ENCODE data around the gene PDGFRB. TPM values are rescaled to one million over a fixed set of nuclear protein-coding genes. Genes with fewer than 3 reads are reported as not detected.

Gene PDGFRB
- total RNA-seq, 1 experiment from 2014 or later = 113 TPM

DNA sequence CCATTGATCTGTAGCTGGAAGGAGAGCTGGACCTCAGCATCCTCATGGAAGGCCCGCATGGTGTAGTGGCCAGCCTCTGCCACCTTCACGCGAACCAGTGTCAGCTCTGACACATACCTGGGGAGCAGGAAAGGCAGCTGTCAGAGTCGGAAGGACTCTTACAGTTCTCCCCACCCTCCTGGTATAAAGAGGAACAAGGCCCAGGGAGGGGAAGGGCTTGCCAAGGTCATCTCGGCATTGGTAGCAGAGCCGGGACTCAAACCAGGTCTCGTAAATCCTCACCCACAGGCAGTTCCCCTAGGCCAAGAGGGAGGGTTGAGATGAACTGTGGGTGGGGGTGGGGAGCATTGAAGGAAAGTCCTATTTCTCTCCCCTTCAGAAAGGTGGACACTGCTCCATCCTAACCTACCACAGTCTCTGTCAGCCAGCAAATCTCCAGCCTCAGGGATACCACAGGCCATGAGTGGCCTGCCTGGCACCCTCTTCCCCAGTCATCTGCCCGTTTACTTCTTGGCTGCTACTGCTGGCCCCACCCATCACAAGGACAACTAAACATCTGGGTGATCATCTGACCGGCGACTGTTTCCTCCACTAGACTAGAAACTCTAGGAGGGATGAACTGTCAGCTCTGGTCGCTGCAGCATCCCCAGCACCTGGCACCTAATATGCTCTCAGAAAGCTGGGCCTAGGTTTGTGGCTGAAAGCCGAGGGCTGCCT, 23.5 kb downstream of the PDGFRB start:
- peaks cover 98% of the 10 kb centered on the region for H3K36me3 ChIP-seq
- no peak overlapping the region for H3K4me3 ChIP-seq
- DNase-seq (ENCODE audit: low read depth in 1 of 2, low spot score in 2 of 2) = no peak
- H3K27ac ChIP-seq = no peak overlapping the region
- no peaks in the 10 kb centered on the region for H3K27me3 ChIP-seq (replicated peaks)
- H3K9me3 ChIP-seq (replicated peaks) = no peaks in the 10 kb centered on the region
- H3K4me1 ChIP-seq (replicated peaks) = peaks cover 37% of the 10 kb centered on the region

DNA sequence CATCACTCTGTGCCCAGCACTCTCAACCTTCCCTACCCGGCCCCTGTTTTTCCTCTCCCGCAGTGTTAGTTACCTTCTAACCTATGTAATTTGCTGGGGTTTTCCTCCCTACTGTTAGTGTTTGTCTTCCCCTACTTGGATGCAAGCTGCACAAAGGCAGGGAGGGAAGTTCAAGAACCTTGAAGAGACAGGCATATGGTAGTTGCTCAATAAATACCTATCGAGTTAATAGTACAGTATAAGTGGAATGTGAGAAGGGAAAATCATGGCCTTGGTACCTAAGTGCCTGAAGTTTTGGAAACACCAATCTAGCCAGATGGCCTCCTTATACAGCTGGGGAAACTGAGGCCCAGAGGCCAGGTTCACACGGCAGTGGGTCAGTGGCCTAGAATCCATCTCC, 24.2 kb downstream of the PDGFRB start:
- Histone ChIP-seq H3K9me3 (replicated peaks) (no peaks in the 10 kb centered on the region), H3K4me3 (no peak overlapping the region), H3K27ac (no peak overlapping the region), H3K27me3 (replicated peaks) (no peaks in the 10 kb centered on the region), H3K36me3 (peaks cover 98% of the 10 kb centered on the region), H3K4me1 (replicated peaks) (peaks cover 31% of the 10 kb centered on the region)
- no peak for DNase-seq (ENCODE audit: low read depth in 1 of 2, low spot score in 2 of 2)

DNA sequence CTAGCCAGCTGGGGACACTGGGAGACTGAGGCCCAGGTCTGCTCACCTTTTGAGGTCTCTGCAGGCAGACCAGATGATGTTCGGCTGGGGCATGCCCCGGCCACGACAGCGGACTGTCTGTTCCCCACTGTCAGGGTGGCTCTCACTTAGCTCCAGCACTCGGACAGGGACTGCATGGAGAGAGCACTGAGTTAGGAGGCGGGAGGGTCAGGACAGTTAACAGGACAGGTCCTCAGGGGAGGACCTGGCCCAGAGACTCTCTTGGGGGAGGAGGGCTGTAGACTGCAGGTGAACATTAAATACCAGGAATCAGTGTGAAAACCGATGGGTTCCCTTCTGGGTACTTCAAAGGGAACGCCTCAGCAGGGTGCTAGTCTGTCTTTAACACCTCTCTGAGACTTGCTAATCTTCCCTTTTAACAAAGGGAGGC, 25.1 kb downstream of the PDGFRB start:
- H3K27me3 ChIP-seq (replicated peaks) = no peaks in the 10 kb centered on the region
- H3K36me3 ChIP-seq = peaks cover 98% of the 10 kb centered on the region
- H3K27ac ChIP-seq = no peak overlapping the region
- no peak overlapping the region for H3K4me3 ChIP-seq
- no peak for DNase-seq (ENCODE audit: low read depth in 1 of 2, low spot score in 2 of 2)
- H3K9me3 ChIP-seq (replicated peaks) = no peaks in the 10 kb centered on the region
- peaks cover 29% of the 10 kb centered on the region for H3K4me1 ChIP-seq (replicated peaks)

DNA sequence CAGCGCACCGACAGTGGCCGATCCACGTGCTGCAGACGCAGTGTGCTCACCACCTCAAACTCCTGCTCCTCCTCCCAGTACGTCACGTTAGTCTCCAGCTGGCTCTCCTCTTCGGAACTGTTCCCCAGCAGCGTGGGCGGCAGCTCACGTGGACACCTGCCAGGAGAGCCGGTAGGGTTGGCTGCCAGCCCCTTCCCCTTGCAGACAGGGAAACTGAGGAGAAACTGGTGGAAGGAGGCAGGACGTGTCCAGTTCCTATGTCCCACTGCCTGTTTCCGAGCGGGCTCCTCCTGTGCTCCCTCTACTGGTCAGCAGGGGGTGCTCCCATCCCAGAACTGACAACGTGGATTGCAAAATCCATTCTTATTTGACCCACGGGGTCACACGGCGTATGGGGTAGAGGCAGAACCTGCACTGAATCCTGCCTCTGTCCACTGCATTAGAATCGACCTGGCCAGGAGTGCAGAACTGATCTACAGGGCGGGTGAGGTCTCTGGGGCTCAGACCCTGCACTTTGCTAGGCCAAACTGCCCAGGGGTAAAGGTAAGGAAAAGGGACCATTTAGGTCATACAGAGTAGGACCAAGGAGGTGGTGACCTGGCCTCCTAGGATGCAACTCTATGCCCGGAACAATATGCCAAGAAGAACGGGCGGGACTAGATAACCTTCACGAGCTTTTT, 25.7 kb downstream of the PDGFRB start:
- Histone ChIP-seq H3K27ac (no peak overlapping the region), H3K27me3 (replicated peaks) (no peaks in the 10 kb centered on the region), H3K36me3 (peaks cover 98% of the 10 kb centered on the region), H3K4me1 (replicated peaks) (peaks cover 29% of the 10 kb centered on the region), H3K4me3 (no peak overlapping the region), H3K9me3 (replicated peaks) (no peaks in the 10 kb centered on the region)
- peak; percentile 77 to 84 for DNase-seq (ENCODE audit: low read depth in 1 of 2, low spot score in 2 of 2)

DNA sequence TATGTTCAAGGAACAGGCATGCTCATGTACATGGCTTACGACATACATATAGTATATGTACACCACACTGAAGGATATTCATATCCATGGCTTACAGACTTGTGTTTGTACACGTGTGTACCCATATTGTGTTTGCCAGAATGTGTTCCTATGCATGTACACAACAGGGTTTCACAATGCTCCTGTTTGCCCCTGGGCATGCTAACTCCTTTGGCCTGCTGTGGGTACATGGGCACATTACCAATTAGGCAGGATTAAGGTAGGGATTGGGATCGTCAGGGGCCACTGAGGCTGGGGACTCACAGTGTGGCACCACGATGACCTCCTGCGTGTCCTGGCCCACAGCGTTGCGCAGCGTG, 26.2 kb downstream of the PDGFRB start:
- Histone ChIP-seq H3K4me1 (replicated peaks) (peaks cover 29% of the 10 kb centered on the region), H3K27me3 (replicated peaks) (no peaks in the 10 kb centered on the region), H3K27ac (no peak overlapping the region), H3K36me3 (peaks cover 95% of the 10 kb centered on the region), H3K9me3 (replicated peaks) (no peaks in the 10 kb centered on the region), H3K4me3 (no peak overlapping the region)
- no peak for DNase-seq (ENCODE audit: low read depth in 1 of 2, low spot score in 2 of 2)

DNA sequence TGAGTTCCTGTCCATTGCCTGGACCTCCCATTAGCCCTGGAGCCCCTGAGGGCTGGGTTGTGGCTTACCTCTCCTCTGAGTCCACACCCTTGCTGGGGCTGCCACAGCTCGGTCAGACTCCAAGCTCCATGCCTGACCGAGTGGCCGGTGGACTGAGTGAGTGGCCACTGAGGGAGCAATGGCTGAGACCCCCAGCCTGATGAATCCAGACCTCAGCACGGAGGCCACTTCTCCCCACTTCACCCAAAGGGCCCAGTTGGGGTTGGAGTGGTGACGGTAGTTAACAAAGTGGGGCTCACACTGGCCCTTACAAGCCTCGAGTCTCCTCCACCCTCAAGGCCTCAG, 28.8 kb downstream of the PDGFRB start:
- Histone ChIP-seq H3K27ac (no peak overlapping the region), H3K27me3 (replicated peaks) (no peaks in the 10 kb centered on the region), H3K4me1 (replicated peaks) (peaks cover 26% of the 10 kb centered on the region), H3K4me3 (no peak overlapping the region), H3K36me3 (peaks cover 93% of the 10 kb centered on the region), H3K9me3 (replicated peaks) (no peaks in the 10 kb centered on the region)
- DNase-seq (ENCODE audit: low read depth in 1 of 2, low spot score in 2 of 2) = no peak

DNA sequence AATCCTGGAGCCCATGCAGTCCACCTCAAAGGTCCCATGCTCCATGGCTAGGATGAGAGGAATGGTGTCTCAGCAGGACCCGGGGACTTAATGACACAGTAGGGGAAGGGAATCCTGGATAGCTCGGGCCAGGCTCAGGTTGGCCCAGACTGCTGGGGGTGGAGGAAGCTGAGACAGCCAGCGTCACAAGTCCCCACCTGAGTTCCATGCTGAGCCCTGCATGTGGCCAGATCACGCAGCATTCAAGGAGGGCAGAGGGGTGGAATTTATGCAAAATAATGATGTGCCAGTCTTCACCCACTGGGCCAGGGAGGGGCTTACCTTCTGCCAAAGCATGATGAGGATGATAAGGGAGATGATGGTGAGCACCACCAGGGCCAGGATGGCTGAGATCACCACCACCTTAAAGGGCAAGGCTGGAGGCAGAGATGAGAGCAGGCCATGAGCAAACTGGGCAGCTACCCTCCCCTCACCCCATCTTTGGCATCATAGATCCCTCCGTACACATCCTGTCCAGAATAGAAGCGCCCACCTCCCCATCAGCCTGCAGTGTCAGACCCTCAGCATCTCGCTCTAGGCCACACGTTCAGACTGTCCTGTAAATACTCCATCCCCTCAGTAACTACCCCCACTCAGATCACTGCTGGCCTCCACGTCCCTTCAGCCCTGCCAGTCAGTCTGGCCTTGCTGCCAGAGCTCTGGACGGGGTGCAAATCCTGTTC, 29.3 kb downstream of the PDGFRB start:
- H3K9me3 ChIP-seq (replicated peaks) = no peaks in the 10 kb centered on the region

DNA sequence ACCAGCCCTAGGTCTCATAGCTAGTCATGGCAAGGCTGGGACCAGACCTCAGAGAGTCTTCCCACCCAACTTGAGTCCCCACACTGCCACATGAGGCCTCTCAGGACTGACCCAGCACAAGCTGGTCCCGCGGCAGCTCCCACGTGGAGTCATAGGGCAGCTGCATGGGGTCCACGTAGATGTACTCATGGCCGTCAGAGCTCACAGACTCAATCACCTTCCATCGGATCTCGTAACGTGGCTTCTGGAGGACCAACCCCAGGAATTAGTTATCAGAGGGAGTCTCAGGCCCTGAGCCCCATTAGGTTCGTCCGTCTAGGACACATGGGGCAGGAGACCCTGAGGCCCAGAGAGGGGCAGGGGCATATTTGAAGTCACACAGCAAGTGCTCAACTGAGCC, 30.3 kb downstream of the PDGFRB start:
- no peak overlapping the region for H3K27ac ChIP-seq

More for the DNA sequence above, 29.3 kb downstream of the PDGFRB start:
- Histone ChIP-seq H3K27me3 (replicated peaks) (no peaks in the 10 kb centered on the region), H3K36me3 (peaks cover 93% of the 10 kb centered on the region), H3K4me1 (replicated peaks) (peaks cover 21% of the 10 kb centered on the region), H3K27ac (no peak overlapping the region), H3K4me3 (no peak overlapping the region)
- no peak for DNase-seq (ENCODE audit: low read depth in 1 of 2, low spot score in 2 of 2)

DNA sequence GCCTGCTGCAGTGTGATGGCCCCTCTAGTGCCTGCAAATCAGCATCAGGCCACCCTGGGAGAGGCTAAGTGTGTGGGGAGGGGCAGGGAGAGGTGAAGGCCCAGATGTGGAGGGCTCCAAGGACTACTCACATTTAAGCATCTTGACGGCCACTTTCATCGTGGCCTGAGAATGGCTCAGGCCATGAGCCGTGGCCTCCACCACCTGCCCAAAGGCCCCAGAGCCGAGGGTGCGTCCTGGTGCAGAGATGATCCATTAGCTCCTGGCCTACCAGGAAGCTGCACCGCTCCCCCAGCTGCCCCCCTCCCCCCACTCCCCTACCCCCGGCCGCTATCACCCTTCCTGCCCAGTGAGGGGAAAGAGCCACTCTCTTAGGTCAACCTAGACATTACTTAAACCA, 31.0 kb downstream of the PDGFRB start:
- H3K4me1 ChIP-seq (replicated peaks) = peaks cover 3% of the 10 kb centered on the region
- DNase-seq (ENCODE audit: low read depth in 1 of 2, low spot score in 2 of 2) = no peak
- H3K4me3 ChIP-seq = no peak overlapping the region
- H3K36me3 ChIP-seq = peaks cover 93% of the 10 kb centered on the region
- H3K27me3 ChIP-seq (replicated peaks) = no peaks in the 10 kb centered on the region
- no peaks in the 10 kb centered on the region for H3K9me3 ChIP-seq (replicated peaks)
- no peak overlapping the region for H3K27ac ChIP-seq

More for the DNA sequence above, 30.3 kb downstream of the PDGFRB start:
- no peaks in the 10 kb centered on the region for H3K27me3 ChIP-seq (replicated peaks)
- H3K4me3 ChIP-seq = no peak overlapping the region
- peaks cover 93% of the 10 kb centered on the region for H3K36me3 ChIP-seq
- no peaks in the 10 kb centered on the region for H3K9me3 ChIP-seq (replicated peaks)
- peaks cover 11% of the 10 kb centered on the region for H3K4me1 ChIP-seq (replicated peaks)
- DNase-seq (ENCODE audit: low read depth in 1 of 2, low spot score in 2 of 2) = no peak

DNA sequence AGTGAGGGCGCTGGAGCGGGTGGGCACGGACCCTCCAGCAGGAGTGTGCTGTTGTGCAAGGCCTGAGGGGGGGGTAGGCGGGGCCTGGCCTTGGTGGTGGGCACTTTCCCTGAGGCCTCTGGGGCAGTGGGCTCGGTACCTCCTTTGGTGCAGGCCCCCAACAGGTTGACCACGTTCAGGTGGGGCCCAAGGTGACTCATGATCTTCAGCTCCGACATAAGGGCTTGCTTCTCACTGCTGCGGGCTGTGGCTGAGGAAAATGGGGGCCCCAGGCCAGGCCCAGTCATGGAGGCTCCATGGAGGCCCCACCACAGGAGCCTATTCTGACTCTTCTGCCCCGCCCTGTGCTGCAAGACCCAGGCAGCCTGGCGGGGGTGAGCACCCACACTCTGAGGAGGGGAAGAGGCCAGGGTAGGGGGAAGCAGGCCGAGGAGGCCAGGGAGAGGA, 31.5 kb downstream of the PDGFRB start:
- Histone ChIP-seq H3K4me3 (no peak overlapping the region), H3K27me3 (replicated peaks) (no peaks in the 10 kb centered on the region), H3K36me3 (peaks cover 93% of the 10 kb centered on the region), H3K4me1 (replicated peaks) (no peaks in the 10 kb centered on the region), H3K9me3 (replicated peaks) (no peaks in the 10 kb centered on the region), H3K27ac (no peak overlapping the region)
- DNase-seq (ENCODE audit: low read depth in 1 of 2, low spot score in 2 of 2) = no peak

DNA sequence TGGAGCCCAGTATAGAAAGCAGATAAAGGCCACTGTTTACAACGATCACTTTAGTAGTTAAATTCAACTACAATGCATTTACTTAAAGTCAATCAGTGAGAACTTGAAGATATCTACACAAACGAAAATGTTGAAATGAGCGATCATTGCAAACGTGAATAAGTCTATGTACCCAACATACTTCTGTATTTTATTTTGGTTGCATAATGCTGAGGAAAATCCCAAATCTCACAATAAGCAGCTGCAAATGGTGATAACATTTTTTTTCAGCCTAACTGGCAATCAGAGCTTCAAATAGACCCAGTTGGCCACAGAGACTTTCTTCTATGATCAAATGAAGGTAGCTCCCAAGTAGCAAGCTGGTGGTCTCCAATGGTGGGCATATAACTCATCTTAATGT, 32.1 kb downstream of the PDGFRB start:
- peaks cover 93% of the 10 kb centered on the region for H3K36me3 ChIP-seq

DNA sequence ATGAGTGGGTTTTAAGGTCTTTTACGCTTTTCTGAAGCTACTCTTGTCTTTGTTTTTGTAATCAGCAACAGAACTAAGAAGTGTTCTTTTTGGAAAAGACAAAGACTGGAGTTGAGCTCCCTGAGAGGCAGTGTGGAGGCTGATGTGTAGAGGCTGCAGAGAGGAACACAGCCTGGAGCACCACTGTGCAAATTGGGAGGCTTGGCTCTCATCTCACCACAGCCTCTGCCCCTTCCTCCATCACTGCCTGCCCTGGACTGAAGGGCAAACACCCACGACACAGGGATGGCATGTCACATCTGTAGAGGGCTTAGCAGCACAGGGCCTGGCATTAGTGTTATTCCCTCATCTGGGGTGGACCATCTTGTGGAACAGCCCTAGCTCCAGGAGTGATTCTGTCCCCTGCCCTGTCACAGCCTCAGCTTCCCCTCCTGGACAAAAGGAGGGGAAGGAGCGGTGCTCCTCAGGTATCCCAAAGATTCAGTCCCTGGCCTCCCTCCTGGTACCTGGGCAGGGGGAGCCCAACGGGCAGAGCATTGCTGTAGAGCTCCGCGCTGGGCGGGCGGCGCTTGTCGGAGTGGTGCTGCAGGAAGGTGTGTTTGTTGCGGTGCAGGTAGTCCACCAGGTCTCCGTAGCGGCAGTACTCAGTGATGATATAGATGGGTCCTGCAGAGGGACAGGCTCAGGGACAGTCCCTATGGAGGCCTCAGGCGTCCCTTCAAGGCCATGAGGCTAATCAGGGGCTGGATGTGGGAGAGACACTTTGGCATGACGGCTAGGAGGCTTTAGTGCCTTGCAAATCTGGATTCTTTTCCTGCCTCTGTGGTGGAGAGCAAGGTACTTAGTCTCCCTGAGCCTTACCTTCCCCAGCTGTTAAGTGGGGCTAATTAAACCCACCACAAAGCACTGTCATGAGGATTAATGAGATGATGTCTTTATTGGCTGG, 32.8 kb downstream of the PDGFRB start:
- Histone ChIP-seq H3K4me3 (no peak overlapping the region), H3K4me1 (replicated peaks) (no peaks in the 10 kb centered on the region), H3K27ac (no peak overlapping the region), H3K9me3 (replicated peaks) (no peaks in the 10 kb centered on the region), H3K27me3 (replicated peaks) (no peaks in the 10 kb centered on the region), H3K36me3 (peaks cover 93% of the 10 kb centered on the region)
- no peak for DNase-seq (ENCODE audit: low read depth in 1 of 2, low spot score in 2 of 2)

More for the DNA sequence above, 32.1 kb downstream of the PDGFRB start:
- DNase-seq (ENCODE audit: low read depth in 1 of 2, low spot score in 2 of 2) = no peak
- Histone ChIP-seq H3K27me3 (replicated peaks) (no peaks in the 10 kb centered on the region), H3K27ac (no peak overlapping the region), H3K4me3 (no peak overlapping the region), H3K9me3 (replicated peaks) (no peaks in the 10 kb centered on the region), H3K4me1 (replicated peaks) (no peaks in the 10 kb centered on the region)

DNA sequence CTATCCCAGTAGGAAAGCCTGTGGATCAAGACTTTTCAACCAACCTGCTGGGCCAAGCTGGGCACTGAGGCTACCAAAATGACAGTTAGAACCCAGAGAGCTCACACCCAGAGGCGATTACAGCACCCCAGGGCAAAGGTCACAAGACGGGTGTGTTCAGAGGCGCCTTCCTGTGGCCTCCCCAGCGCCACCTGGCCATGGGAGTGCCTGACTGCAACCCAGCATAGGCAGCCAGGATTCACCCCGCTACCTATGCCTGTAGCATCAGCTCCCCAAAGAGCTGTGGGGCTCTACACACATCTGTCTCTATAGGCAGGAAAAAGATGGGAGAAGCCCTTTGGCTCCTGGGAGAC, 33.5 kb downstream of the PDGFRB start:
- no peaks in the 10 kb centered on the region for H3K4me1 ChIP-seq (replicated peaks)
- no peak overlapping the region for H3K27ac ChIP-seq
- H3K4me3 ChIP-seq = no peak overlapping the region
- no peaks in the 10 kb centered on the region for H3K9me3 ChIP-seq (replicated peaks)
- H3K36me3 ChIP-seq = peaks cover 96% of the 10 kb centered on the region
- no peaks in the 10 kb centered on the region for H3K27me3 ChIP-seq (replicated peaks)
- no peak for DNase-seq (ENCODE audit: low read depth in 1 of 2, low spot score in 2 of 2)

Measured in SJSA1 (cell line).